Stimulated activated CD4-positive, alpha-beta T cell treated with anti-CD3 and anti-CD28 coated beads, TNF-alpha, amount 100 ng/mL, for 4 hours (primary cell): ENCODE measurements around the gene CCDC177.
"Not testable (repeated sequence)": the region's sequence is repeated elsewhere in the genome, so short reads cannot be mapped to it uniquely, and the experiment has no call there.

Source experiments
- DNase-seq, 3 experiments: peaks; one replicate each; pipeline ENCODE4 v3.0.0-alpha.2; 2020; ENCODE audit warnings: low read depth in 3 of 3

Gene CCDC177

GRCh38 chr14:69600304-69600891 is 25.7 kb upstream of the CCDC177 start:
- no peak for DNase-seq

GRCh38 chr14:69599431-69599830 is 24.8 kb upstream of the CCDC177 start:
- not testable (repeated sequence) for DNase-seq

- no peak for DNase-seq
Observed at GRCh38 chr14:69595336-69595735, 20.7 kb upstream of the CCDC177 start.

GRCh38 chr14:69594846-69595245 is 20.2 kb upstream of the CCDC177 start:
- DNase-seq = no peak

GRCh38 chr14:69593018-69593677 is 18.5 kb upstream of the CCDC177 start:
- no peak for DNase-seq

DNA sequence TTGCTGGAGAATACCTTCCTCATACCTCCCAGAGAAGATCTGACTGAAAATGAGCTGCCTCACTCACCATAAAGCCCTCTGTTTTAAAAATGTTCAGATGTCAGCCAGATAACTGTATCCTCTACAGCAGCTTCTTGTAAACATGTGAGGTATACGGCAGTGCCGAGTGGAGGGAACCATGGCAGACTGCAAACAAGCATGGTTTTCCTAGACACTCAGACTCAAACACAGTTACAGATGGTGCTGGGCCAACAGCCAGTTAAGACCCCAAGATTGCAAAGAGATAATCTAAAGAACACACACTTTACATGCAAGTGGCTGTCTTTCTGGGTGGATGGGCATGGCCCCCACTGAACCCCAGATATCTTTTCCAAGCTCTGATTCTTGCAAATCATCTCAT is 16.6 kb upstream of the CCDC177 start:
- DNase-seq = no peak

- no peak for DNase-seq
Observed at GRCh38 chr14:69587389-69587788, 12.7 kb upstream of the CCDC177 start.

DNA sequence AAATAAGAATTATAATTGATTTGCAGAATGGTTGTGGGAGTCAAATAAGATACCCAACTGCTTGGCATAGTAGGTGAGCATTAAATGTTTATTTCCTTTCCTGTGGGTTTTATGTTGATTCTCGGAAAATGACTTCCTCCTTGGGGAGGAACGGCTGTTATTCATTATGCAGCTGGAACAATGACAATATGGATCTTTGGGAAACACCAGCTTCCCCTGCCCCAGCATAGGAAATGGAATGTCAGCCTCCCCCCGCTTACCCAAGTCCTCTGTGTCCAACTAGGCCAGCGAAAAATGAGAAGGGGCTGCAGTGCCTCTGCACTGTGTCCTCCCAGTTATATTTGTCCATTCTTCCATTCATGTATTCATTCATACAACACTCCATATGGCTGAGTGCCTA is 11.7 kb upstream of the CCDC177 start:
- no peak for DNase-seq

- DNase-seq = no peak
Observed at GRCh38 chr14:69584389-69584788, 9.7 kb upstream of the CCDC177 start.

- no peak for DNase-seq
Observed at GRCh38 chr14:69582829-69583228, 8.2 kb upstream of the CCDC177 start.

GRCh38 chr14:69582212-69582611 is 7.5 kb upstream of the CCDC177 start:
- DNase-seq = no peak

DNA sequence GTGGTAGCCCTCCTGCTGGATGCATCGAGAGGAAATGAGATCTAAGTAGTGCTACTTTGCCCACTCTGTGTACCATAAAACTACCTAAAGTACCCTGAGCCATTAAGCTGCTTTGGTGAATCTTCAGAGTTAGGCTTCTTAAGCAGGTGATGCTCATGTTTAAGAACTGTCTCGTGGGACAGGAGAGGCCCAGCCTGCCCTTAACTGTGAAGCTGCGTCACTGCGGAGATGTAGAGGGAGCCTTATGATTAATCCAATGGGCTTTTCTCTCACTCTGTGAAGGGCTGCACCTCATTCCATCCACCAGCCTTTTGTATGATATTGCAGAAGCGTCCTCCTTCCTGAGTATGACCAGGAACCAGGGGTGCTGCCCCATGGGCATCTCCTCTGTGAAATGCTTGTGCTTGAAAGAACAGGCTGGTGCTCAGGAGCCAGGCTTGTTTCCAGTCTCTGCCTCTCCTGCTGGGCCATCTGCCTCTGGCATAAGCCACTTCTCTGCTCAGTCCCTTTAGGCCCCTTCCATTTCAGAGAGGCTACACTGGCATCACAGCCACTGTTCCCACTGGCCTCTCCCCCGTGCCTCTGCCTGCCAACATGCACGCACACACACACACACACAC is 6.8 kb upstream of the CCDC177 start:
- DNase-seq = no peak

DNA sequence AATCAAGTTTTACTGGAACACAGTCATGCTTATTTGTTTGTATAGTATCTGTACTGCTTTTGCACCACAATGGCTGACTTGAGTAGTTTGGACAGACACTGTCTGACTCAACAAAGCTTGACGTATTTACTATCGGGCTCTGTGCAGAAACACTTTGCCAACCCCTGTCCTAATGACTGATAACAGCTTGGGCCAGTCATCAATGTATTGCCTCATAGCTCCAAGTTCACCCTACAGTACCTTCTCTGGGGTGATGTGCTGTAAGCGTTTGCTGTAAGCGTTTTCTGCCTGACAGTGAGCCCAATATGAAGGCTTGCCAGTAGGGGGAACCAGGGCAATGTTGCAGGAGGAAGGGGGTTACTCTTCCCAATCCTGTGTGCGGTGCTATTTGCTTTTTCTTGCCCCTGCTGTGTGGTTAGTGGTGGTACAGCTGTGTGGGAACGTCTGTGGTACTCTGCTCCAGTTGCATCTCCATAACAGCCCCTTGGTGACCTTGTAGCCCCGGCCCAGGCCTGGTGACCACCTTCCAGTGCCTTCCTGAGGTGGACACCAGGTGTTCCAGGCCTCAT is 5.4 kb upstream of the CCDC177 start:
- DNase-seq = no peak

GRCh38 chr14:69579476-69579875 is 4.8 kb upstream of the CCDC177 start:
- no peak for DNase-seq

DNA sequence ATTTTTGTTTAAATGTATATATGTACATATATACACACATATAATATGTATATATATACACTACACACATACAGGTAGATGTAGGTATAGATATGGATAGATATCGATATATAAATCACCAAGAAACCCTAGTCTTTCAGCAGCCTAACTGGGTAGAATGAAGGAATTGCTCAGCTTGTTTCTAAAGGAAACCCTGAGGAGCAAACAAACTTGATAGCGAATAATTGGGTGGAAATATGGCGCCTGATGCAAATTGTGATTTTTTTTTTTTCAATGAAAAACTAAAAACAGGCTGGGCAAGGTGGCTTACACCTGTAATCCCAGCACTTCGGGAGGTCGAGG is 254 bp upstream of the CCDC177 start:
- no peak for DNase-seq

DNA sequence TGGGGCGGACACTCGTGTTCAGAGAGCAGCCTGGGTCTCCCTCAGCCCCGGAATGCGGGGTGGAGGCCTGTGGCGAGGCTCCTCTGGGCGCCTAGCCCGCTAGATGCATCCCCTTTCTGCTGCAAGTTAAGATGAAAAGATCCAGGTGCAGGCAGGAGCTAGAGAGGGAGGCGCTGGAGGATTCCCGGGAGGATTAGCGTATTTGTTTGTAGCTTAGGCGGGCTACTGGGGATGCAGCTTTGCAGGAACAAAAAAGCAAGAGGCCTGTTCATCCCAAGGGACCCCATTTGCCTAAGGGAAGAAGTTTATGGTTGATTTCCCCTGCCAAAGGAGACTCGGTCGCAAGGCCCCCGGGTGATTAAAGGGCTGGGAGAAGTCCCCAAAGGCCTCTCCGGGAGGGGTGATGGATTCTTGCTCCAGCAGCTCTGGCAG is 824 bp downstream of the CCDC177 start:
- no peak for DNase-seq

GRCh38 chr14:69573205-69573830 is 1.4 kb downstream of the CCDC177 start:
- no peak for DNase-seq

DNA sequence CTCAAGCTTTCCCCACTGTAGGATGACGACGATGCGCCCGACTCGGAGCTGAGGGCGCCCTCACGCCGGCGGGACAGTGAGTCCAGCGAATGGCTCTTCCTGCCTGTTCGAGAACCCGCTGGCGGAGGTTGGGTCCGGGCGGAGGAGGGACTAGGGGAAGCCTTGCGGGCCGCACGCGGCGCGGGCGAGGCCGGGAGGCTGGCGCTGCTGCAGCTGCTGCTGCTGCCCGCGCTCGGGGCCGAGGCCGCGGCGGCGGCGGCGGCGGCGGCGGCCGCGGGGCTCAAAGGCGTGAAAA is 1.9 kb downstream of the CCDC177 start:
- DNase-seq = no peak

DNA sequence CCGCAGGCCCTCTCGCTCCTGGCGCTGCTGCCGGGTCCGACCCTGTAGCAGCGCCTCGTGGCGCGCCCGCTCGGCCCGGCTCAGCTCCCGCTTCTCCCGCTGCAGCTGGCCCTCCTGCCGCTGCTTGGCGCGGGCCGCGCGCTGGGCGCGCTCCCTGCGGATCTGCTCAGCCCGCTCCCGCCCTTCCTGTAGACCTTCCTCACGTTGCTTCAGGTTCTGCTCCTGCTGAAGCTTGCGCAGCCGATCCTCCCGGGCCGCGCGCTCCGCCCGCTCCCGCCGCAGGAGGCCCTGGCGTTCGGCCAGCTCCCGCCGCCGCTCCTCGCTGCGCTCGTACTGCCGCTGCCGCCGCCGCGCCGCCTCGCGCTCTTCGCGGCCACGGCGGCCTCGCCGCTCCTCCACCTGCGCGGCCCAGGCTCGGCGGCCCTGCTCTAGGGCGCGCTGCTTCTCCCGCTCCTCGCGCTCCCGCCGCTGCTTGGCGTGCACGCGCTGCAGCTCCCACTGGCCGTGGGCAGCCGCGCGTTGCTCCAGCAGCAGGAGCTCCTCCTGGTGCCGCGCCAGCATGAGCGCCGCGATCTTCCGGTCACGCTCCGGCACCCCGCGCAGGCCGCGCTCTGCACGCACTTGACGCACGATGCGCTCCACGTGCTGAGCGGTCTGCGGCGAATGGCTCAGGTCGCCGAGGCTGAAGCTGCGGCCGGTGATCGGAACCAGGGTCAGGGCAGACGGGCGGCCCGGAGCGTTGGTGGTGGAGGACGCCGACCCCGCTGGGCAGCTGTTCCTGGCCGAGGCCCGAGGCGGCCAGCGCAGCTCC is 2.4 kb downstream of the CCDC177 start:
- DNase-seq = peak in 1 of 3 experiments; percentile 9

DNA sequence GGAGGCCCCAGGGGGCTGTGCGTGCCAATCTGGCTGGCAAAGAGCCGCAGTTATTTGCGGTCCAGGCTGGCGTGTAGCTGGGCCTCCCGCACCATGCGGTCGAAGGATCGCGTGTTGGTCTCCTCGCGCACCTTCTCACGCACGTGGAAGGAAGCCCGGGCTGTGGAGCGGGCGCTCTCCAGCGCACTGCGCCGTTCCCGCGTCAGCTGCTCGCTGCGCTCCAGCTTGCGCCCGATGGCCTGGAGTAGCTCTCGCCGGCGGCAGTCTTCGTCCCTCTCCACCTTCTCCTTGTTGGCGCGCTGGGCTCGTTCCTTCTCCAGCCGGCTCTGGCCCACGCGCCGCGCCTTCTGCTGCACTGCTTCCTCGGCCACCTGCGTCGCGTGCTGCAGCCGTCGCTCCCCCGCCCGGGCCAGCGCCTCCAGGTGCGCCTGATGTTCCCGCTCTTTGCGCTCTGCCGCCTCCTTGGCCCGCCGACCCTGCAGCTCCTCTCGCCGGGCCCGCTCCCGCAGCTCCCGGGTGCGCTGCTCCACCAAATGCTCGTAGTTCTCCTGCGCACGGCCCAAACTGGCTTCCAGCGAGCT is 3.1 kb downstream of the CCDC177 start:
- no peak for DNase-seq

- no peak for DNase-seq
Observed at GRCh38 chr14:69570836-69571330, 3.8 kb downstream of the CCDC177 start.
